ENCODE data around the gene PIEZO1. TPM values are rescaled to one million over a fixed set of nuclear protein-coding genes. Genes with fewer than 3 reads are reported as not detected.
A peak's percentile ranks its signal among the peaks of the same experiment; 100 is the strongest.

The PIEZO1 gene
- total and polyA plus RNA-seq, 9 of the 15 experiments (the other 6 are each of a cell fraction or from before 2014, with no cell fraction given), result 3.6 to 432 (median 131) TPM

DNA sequence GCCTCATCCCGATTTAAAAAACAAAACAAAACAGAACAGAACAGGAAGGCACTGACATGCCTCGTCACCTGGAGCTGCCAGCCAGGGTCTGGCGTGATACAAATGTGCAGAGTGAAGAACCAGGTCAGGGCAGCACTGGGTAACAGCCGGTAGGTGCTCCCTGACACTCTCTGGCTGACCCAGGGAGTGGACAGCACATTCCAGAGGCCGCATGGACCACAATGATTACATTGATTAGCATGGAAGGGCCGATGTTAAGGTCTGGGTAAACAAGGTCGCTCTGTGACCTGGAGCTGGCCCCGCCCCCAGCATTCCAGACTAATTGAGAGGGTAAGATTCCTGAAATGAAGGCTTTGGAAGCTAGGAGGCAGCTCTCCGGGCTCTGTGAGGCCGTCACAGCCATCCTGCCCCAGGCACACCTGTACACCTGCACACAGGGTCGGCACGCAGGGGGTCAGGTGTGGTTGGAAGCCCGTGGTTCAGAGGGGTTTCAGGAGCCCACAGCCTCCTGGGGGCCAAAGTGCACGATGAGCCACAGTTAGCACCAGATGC, 21.4 kb downstream of the PIEZO1 start (continued):
- TF ChIP-seq FOS (IDR thresholded peaks at IDR 0.05; ENCODE audit: extremely low read depth, insufficient read length) (no peak), PTRF (tag; IDR thresholded peaks at IDR 0.05) (no peak), COPS2 (conservative IDR thresholded peaks at IDR 0.05) (no peak), POLR3A (IDR thresholded peaks at IDR 0.05; ENCODE audit: borderline replicate concordance, extremely low read depth, insufficient read depth, insufficient read length) (no peak), LEF1 (IDR thresholded peaks at IDR 0.05) (no peak), ZNF239 (CRISPR knock-in tag; IDR thresholded peaks at IDR 0.05) (no peak), ZNF609 (CRISPR knock-in tag; IDR thresholded peaks at IDR 0.05; ENCODE audit: borderline replicate concordance) (no peak), SNRNP70 (optimal IDR thresholded peaks at IDR 0.05; ENCODE audit: low read depth, low read length) (no peak), SMAD1 (IDR thresholded peaks at IDR 0.05; ENCODE audit: low read depth, low read length, partially characterized antibody) (no peak), MYNN (IDR thresholded peaks at IDR 0.05) (no peak), MYNN (CRISPR knock-in tag; IDR thresholded peaks at IDR 0.05) (no peak), HNRNPLL (IDR thresholded peaks at IDR 0.05; ENCODE audit: low read depth, low read length, poor library complexity, severe bottlenecking) (no peak), RBM22 (IDR thresholded peaks at IDR 0.05; ENCODE audit: low read depth, low read length, poor library complexity, severe bottlenecking) (peak; percentile 52), TRIM24 (IDR thresholded peaks at IDR 0.05) (no peak)
- TF ChIP-seq, protein P1, sequence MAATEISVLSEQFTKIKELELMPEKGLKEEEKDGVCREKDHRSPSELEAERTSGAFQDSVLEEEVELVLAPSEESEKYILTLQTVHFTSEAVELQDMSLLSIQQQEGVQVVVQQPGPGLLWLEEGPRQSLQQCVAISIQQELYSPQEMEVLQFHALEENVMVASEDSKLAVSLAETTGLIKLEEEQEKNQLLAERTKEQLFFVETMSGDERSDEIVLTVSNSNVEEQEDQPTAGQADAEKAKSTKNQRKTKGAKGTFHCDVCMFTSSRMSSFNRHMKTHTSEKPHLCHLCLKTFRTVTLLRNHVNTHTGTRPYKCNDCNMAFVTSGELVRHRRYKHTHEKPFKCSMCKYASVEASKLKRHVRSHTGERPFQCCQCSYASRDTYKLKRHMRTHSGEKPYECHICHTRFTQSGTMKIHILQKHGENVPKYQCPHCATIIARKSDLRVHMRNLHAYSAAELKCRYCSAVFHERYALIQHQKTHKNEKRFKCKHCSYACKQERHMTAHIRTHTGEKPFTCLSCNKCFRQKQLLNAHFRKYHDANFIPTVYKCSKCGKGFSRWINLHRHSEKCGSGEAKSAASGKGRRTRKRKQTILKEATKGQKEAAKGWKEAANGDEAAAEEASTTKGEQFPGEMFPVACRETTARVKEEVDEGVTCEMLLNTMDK (IDR thresholded peaks at IDR 0.05; ENCODE audit: borderline replicate concordance, insufficient read depth, low read depth, low read length, poor library complexity, severe bottlenecking), result no peak
- TF ChIP-seq, protein P2, sequence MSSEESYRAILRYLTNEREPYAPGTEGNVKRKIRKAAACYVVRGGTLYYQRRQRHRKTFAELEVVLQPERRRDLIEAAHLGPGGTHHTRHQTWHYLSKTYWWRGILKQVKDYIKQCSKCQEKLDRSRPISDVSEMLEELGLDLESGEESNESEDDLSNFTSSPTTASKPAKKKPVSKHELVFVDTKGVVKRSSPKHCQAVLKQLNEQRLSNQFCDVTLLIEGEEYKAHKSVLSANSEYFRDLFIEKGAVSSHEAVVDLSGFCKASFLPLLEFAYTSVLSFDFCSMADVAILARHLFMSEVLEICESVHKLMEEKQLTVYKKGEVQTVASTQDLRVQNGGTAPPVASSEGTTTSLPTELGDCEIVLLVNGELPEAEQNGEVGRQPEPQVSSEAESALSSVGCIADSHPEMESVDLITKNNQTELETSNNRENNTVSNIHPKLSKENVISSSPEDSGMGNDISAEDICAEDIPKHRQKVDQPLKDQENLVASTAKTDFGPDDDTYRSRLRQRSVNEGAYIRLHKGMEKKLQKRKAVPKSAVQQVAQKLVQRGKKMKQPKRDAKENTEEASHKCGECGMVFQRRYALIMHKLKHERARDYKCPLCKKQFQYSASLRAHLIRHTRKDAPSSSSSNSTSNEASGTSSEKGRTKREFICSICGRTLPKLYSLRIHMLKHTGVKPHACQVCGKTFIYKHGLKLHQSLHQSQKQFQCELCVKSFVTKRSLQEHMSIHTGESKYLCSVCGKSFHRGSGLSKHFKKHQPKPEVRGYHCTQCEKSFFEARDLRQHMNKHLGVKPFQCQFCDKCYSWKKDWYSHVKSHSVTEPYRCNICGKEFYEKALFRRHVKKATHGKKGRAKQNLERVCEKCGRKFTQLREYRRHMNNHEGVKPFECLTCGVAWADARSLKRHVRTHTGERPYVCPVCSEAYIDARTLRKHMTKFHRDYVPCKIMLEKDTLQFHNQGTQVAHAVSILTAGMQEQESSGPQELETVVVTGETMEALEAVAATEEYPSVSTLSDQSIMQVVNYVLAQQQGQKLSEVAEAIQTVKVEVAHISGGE (CRISPR knock-in tag; IDR thresholded peaks at IDR 0.05), result peak in 1 of 3 experiments; percentile 56; a peak in 1 of 6 replicates
